Activated CD4-positive, alpha-beta T cell treated with anti-CD3 and anti-CD28 coated beads for 48 hours (primary cell): ENCODE results near the gene WDR18.
"Not testable (repeated sequence)": the region's sequence is repeated elsewhere in the genome, so short reads cannot be mapped to it uniquely, and the experiment has no call there.

ENCODE experiments used
- DNase-seq: peaks from one replicate; pipeline ENCODE4 v3.0.0-alpha.2; 2020

The WDR18 gene

GRCh38 chr19:950352-951066 lies 33.6 kb upstream of the WDR18 start:
- DNase-seq: no peak

GRCh38 chr19:952049-952679 lies 32.0 kb upstream of the WDR18 start:
- DNase-seq: no peak

GRCh38 chr19:952680-953444 lies 31.3 kb upstream of the WDR18 start:
- DNase-seq: no peak

- DNase-seq: no peak
Measured at GRCh38 chr19:953445-954271, 30.5 kb upstream of the WDR18 start.

- DNase-seq: no peak
Measured at GRCh38 chr19:954272-954671, 29.9 kb upstream of the WDR18 start.

- DNase-seq: no peak
Measured at GRCh38 chr19:954672-955494, 29.3 kb upstream of the WDR18 start.

- no peak for DNase-seq
Measured at GRCh38 chr19:955803-956765, 28.1 kb upstream of the WDR18 start.

- DNase-seq: no peak
Measured at GRCh38 chr19:956766-957440, 27.2 kb upstream of the WDR18 start.

- not testable (repeated sequence) for DNase-seq
Measured at GRCh38 chr19:957578-957977, 26.6 kb upstream of the WDR18 start.

- peak; percentile 78 for DNase-seq
Measured at GRCh38 chr19:958967-959855, 24.9 kb upstream of the WDR18 start.

GRCh38 chr19:960020-960419 lies 24.1 kb upstream of the WDR18 start:
- no peak for DNase-seq

GRCh38 chr19:960601-960938 lies 23.6 kb upstream of the WDR18 start:
- no peak for DNase-seq

GRCh38 chr19:961866-962620 lies 22.1 kb upstream of the WDR18 start:
- no peak for DNase-seq

GRCh38 chr19:962683-963400 lies 21.3 kb upstream of the WDR18 start:
- DNase-seq: no peak

GRCh38 chr19:963486-963951 lies 20.6 kb upstream of the WDR18 start:
- no peak for DNase-seq

- DNase-seq: no peak
Measured at GRCh38 chr19:964116-964520, 20.0 kb upstream of the WDR18 start.

- DNase-seq: no peak
Measured at GRCh38 chr19:964761-965694, 19.1 kb upstream of the WDR18 start.
